Transverse colon (tissue), 4 donors: ENCODE data around the gene CDKAL1. TPM values are rescaled to one million over a fixed set of nuclear protein-coding genes. Genes with fewer than 3 reads are reported as not detected.
"Not testable (repeated sequence)": the region's sequence is repeated elsewhere in the genome, so short reads cannot be mapped to it uniquely, and the experiment has no call there.

ENCODE experiments used
- DNase-seq: peaks from one replicate; pipeline ENCODE4 v3.0.0-alpha.2; 2019
- H3K27ac ChIP-seq, 4 donors: fragments of 200-600 bp; sonication (generic); 2 replicates each; pipeline ENCODE4 v1.5.1; 2016 to 2018; ENCODE audit warnings: inconsistent platforms in 4 of 4
- H3K27me3 ChIP-seq: fragments of 200-600 bp; sonication (generic); 2 replicates; pipeline ENCODE4 v1.5.1; 2017; ENCODE audit warnings: inconsistent platforms
- H3K36me3 ChIP-seq, 4 donors: fragments of 200-600 bp; sonication (generic); 2 replicates each; pipeline ENCODE4 v1.5.1; 2017 to 2019; ENCODE audit warnings: inconsistent platforms in 4 of 4
- H3K4me1 ChIP-seq, 4 donors: fragments of 200-600 bp; sonication (generic); 2 replicates each; pipeline ENCODE4 v1.5.1; 2017 to 2020; ENCODE audit warnings: inconsistent platforms in 4 of 4
- H3K4me3 ChIP-seq, 4 donors: fragments of 200-600 bp; sonication (generic); 1 replicate in 1 of 4; 2 replicates in 3 of 4; pipeline versions ENCODE4 v1.5.1 to v1.6.1; 2017 to 2019; ENCODE audit warnings: inconsistent platforms in 4 of 4
- H3K9me3 ChIP-seq, 2 donors: fragments of 200-600 bp; sonication (generic); 2 replicates each; pipeline ENCODE4 v1.5.1; 2017 to 2019; ENCODE audit warnings: inconsistent platforms in 2 of 2
- EP300 ChIP-seq: sonication (generic); formaldehyde crosslinking; IDR thresholded peaks from one replicate; pipeline ENCODE4 v1.6.1; 2017; ENCODE audit warnings: antibody characterized with exemption, low read depth
- POLR2A ChIP-seq: fragments of 450-650 bp; IDR thresholded peaks from one replicate; pipeline ENCODE4 v1.6.1; 2016; ENCODE audit warnings: antibody characterized with exemption, mild to moderate bottlenecking, moderate library complexity
- POLR2AphosphoS5 ChIP-seq, 3 donors: sonication (generic); formaldehyde crosslinking; IDR thresholded peaks; one replicate each; pipeline ENCODE4 v1.6.1; 2016; ENCODE audit warnings: antibody characterized with exemption in 3 of 3
- WGBS, 2 donors: methylation state at CpG; one replicate each; pipeline ENCODE4 v1.1.5; 2018; ENCODE audit warnings: low coverage in 1 of 2; 5-methylcytosine and 5-hydroxymethylcytosine counted together
- in situ Hi-C, 4 donors: fragments of 200-750 bp; cut with MboI; loops; one replicate each; pipeline versions ENCODE4 v1.15.0 to v1.15.1; 2017; ENCODE audit warnings: low sequenced_read_pairs in 3 of 4, low pct_ligation_motif_present in 1 of 4, low pct_unique_long_range_greater_than_20kb in 1 of 4
- intact Hi-C: fragments of 100-400 bp; cut with DNase I; formaldehyde crosslinking; loops from one replicate; pipeline ENCODE4 v1.15.1; 2023; ENCODE audit warnings: low total_unique reads
- total RNA-seq, 4 donors: library from RNA; depleted of rRNA; stranded (reverse); fragments of >200 nt; gene quantifications; one replicate each; pipeline ENCODE4 v1.1.0, GENCODE V29; 2016
- TF ChIP-seq, protein P1 (sequence below), 5 experiments: fragments of 200-600 bp in 3 of 5; fragments of 450-650 bp in 2 of 5; sonication (generic) in 3 of 5; IDR thresholded peaks; 1 replicate in 2 of 5; 2 replicates in 3 of 5; pipeline ENCODE4 v1.5.1; 2016 to 2017; ENCODE audit warnings: antibody characterized with exemption in 5 of 5, inconsistent platforms in 3 of 5, mild to moderate bottlenecking in 2 of 5, moderate library complexity in 1 of 5

CDKAL1 gene
- total RNA-seq, 4 donors from 2014 or later, result 4.8 to 21.7 (median 12.5) TPM

DNA sequence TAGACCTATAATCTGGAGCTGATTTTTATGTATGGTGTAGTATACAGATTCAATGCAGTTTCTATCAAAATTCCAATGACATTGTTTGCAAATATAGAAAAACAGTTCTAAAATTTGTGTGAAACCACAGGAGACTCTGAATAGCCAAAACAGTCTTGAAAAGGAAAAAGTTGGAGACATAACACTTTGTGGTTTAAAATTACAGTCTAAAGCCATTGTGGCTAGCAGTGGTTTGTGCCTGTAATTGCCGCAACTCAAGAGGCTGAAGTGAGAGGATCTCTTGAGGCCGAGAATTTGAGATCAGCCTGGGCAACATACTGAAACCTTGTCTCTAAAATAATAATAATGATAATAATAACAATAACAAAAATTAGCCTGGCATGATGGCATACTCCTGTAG lies 213.7 kb downstream of the CDKAL1 start:
- Histone ChIP-seq H3K36me3 (no peaks in the 10 kb centered on the region), H3K27me3 (no peaks in the 10 kb centered on the region), H3K4me1 (peaks cover 0 to 11% (median 0%) of the 10 kb centered on the region in 4 donors), H3K9me3 (no peaks in the 10 kb centered on the region), H3K4me3 (no peak overlapping the region), H3K27ac (no peak overlapping the region)
- 80 to 92% methylated on average over 1 to 2 of the region's 2 CpGs for WGBS, 2 donors
- TF ChIP-seq POLR2A (no peak), EP300 (no peak), POLR2AphosphoS5 (IDR thresholded peaks at IDR 0.05) (no peak)
- TF ChIP-seq, protein P1, sequence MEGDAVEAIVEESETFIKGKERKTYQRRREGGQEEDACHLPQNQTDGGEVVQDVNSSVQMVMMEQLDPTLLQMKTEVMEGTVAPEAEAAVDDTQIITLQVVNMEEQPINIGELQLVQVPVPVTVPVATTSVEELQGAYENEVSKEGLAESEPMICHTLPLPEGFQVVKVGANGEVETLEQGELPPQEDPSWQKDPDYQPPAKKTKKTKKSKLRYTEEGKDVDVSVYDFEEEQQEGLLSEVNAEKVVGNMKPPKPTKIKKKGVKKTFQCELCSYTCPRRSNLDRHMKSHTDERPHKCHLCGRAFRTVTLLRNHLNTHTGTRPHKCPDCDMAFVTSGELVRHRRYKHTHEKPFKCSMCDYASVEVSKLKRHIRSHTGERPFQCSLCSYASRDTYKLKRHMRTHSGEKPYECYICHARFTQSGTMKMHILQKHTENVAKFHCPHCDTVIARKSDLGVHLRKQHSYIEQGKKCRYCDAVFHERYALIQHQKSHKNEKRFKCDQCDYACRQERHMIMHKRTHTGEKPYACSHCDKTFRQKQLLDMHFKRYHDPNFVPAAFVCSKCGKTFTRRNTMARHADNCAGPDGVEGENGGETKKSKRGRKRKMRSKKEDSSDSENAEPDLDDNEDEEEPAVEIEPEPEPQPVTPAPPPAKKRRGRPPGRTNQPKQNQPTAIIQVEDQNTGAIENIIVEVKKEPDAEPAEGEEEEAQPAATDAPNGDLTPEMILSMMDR (IDR thresholded peaks at IDR 0.05), result no peak
- DNase-seq, result no peak
- intact Hi-C loops, result no loop called here
- in situ Hi-C loops, result no loop called here

DNA sequence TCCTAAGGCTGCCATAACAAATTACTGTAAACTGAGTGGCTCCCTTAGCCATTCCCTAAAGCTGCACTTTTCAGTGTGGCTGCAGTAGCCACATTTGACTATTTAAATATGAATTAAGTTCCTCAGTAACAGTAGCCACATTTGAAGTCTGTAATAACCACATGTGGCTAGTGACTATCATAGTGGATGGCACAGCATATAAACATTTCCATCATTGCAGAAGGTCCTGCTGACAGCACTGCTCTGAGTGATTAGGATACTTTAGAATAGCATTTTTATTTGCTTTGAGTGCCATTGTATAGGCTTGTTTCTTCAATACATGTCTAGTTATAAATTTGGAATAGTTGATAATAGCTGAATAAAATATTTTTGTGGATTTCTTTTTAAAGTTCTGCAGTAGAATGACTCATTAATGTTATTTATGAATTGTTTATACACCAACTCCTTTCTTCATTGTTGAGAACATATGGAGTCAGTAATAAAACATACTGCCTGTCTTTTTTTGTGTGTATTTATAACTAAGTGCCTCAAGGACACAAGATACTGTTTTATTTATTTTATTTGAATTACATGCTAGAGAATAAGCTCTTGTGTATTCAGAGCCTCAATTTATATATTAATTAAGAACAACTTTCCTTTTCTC lies 217.2 kb downstream of the CDKAL1 start:
- TF ChIP-seq POLR2A (no peak), POLR2AphosphoS5 (IDR thresholded peaks at IDR 0.05) (no peak), EP300 (no peak)
- TF ChIP-seq, protein P1 (IDR thresholded peaks at IDR 0.05), result no peak
- H3K4me3 ChIP-seq, result no peak overlapping the region
- no peaks in the 10 kb centered on the region for H3K36me3 ChIP-seq
- H3K27ac ChIP-seq, result no peak overlapping the region
- in situ Hi-C loops (no loop called here), intact Hi-C loops (no loop called here)
- DNase-seq, result no peak
- no peaks in the 10 kb centered on the region for H3K27me3 ChIP-seq
- no peaks in the 10 kb centered on the region for H3K9me3 ChIP-seq
- H3K4me1 ChIP-seq, result peaks cover 0 to 11% (median 0%) of the 10 kb centered on the region in 4 donors

DNA sequence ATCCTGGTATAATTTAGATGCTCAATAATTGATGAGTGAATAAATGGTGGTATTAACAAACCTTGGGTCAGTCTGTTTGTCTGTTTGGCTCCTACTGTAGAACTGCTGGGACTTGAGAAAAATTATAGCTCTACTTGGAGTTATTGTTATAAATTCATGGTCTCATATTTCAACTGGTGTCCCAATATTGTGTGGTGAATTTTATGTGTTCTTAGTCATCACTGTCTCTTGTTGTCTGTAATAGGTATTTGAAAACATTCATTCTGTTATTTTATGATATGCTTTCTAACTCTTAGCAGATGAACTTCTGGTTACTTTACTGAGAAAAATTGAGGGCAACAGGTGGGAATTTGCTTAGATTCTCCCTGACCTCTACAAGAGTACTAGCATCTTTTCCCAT lies 221.4 kb downstream of the CDKAL1 start:
- Histone ChIP-seq H3K27me3 (no peaks in the 10 kb centered on the region), H3K36me3 (no peaks in the 10 kb centered on the region), H3K27ac (no peak overlapping the region), H3K9me3 (no peaks in the 10 kb centered on the region), H3K4me1 (peaks cover 0 to 11% (median 0%) of the 10 kb centered on the region in 4 donors), H3K4me3 (no peak overlapping the region)
- intact Hi-C loops (no loop called here), in situ Hi-C loops (no loop called here)
- DNase-seq, result no peak
- TF ChIP-seq POLR2AphosphoS5 (IDR thresholded peaks at IDR 0.05), result no peak
- TF ChIP-seq EP300, result no peak
- TF ChIP-seq, protein P1 (IDR thresholded peaks at IDR 0.05), result no peak
- TF ChIP-seq POLR2A, result no peak

DNA sequence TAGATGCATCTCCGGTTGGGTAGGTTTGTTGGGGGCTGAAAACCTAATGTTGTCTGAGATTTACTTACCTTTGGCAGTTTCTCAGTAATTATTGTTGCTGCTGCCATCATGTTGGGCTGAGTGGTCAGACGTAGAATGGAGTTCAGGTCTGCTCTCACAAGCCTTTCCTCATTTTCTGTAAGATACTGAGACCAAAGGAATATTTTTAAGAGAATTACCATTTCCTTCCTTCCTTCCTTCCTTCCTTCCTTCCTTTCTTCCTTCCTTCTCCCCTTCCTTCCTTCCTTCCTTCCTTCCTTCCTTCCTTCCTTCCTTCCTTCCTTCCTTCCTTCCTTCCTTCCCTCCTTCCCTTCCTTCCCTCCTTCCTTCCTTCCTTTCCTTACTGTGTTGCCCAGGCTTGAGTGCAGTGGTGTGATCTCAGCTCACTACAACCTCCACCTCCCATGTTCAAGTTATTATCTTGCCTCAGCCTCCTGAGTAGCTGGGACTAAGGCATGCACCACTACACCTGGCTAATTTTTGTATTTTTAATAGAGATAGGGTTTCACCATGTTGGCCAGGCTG lies 222.4 kb downstream of the CDKAL1 start:
- H3K36me3 ChIP-seq, H3K27ac ChIP-seq, in situ Hi-C loops, intact Hi-C loops, H3K27me3 ChIP-seq, H3K9me3 ChIP-seq, DNase-seq, H3K4me3 ChIP-seq, H3K4me1 ChIP-seq: not testable (repeated sequence)
- WGBS, 2 donors, result 95% methylated on average over 2 of the region's 2 CpGs

DNA sequence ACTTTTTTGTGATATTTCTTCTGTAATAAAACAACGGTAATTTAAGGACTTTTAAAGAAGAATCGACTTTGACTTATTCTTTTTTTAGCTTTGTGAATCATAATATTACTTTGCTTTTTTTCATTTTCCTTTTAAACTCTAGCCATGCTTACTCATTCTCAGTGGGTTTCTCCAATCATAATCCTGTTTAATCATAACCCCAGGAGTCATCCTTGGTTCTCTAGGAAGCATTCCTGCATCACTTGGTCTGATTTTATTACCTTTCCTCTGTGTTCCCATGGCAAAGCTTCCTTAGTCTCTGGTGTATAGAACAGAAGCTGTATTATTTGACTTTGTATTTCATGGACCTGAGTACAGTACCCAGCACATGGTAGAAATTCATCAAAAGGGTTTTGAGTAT lies 223.5 kb downstream of the CDKAL1 start:
- intact Hi-C loops, result no loop called here
- no peaks in the 10 kb centered on the region for H3K4me1 ChIP-seq
- in situ Hi-C loops, result no loop called here
- no peaks in the 10 kb centered on the region for H3K9me3 ChIP-seq
- WGBS, 2 donors, result 76 to 78% methylated on average over 2 of the region's 2 CpGs
- H3K4me3 ChIP-seq, result no peak overlapping the region
- no peak for DNase-seq
- H3K36me3 ChIP-seq, result no peaks in the 10 kb centered on the region
- TF ChIP-seq, protein P1 (IDR thresholded peaks at IDR 0.05), result no peak
- TF ChIP-seq POLR2AphosphoS5 (IDR thresholded peaks at IDR 0.05), result no peak
- no peak for TF ChIP-seq POLR2A
- TF ChIP-seq EP300, result no peak
- H3K27ac ChIP-seq, result no peak overlapping the region
- no peaks in the 10 kb centered on the region for H3K27me3 ChIP-seq
